HG03066 (cell line): ENCODE data around the gene CFAP100.
A peak's percentile ranks its signal among the peaks of the same experiment; 100 is the strongest.

Experiments
- ATAC-seq: cut with Tn5 transposase; IDR thresholded peaks from one replicate; pipeline ENCODE4 v1.9.1; 2021; ENCODE audit warnings: low read depth; ENCODE audit not compliant: unreplicated experiment

The CFAP100 gene

DNA sequence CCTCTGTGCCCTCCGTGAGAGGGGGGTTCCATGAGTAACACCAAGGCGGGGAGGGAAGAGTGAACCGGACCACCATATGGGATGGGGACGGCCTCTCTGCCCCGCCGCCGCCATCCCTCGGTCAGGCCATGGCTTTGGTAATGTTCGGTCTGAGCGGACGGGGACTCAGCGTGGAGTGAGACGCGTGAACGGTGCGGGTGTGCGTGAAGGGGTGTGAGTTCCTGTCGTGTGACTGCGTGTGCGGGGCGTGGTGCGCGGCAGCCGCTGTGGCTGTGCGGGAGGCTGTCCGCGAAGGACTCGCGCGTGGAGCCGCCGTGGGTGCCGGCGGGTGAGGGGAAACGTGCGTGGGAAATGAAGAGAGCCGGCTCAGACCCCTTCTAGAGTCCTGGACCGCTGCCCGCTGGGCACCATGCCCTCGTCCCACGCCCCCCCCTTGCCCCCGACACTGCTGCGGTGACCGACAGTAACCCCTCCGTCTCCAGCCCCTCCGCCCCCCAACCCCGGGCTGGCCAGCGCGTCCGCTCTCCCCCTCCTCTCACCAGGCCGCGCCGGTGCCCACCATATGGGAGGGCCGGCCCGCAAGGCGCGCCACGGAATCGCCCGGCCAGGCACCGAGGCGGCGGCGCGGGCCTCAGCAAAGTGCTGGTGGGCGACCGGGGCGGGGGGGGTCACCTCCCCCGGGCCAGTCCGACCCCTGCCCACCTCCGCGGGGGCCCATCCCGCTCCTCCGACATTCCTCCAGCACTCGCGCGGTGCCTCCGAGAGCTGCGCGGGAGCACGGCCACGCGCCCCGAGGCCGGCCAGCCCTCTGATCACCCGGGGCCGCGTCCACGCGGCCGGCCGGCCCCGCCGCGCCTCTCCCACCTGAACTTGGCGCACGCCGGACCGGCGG lies 38.1 kb upstream of the CFAP100 start:
- ATAC-seq = no peak

DNA sequence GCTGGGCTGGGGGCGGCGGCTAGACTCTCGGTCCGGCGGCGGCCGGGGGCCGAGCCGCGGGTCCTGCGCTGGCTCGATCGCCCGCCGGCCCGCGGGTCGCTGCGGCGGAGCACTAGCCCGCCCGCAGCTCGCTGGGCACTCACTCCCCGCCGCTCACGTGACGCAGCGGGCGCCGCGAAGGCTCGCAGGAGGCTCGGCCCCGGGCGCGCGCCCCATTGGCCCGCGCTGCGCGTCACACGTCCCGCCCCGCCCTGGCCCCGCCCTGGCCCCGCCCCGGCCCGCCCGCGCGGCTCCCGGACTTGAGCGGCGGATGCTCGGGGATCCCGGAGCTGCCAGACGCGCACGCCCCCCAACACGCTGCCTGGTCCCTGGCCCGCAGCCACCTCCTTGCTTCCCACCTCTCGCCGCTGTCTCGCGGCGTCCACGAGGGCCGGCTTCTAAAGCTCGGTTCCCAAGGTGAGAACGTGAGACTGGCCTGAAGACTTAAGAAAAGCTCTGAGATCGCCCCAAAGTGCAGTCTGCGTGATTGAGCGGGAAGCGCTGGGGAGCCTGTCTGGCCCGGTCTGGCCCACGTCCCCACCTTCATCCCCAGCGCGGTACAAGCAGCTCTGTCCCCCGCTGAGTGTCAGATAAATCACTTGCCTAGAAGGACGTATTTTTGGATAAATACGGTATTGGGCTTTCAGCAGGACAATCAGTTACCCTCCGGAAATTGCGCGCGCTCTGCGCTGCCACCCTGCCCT lies 37.2 kb upstream of the CFAP100 start, which contains the start of gene KLF15:
TSS of gene KLF15 (minus strand) at position 114 of the 743 bp plus-strand sequence. CDS start 4,486 bp downstream, outside the sequence.
- ATAC-seq = peak; percentile 82

DNA sequence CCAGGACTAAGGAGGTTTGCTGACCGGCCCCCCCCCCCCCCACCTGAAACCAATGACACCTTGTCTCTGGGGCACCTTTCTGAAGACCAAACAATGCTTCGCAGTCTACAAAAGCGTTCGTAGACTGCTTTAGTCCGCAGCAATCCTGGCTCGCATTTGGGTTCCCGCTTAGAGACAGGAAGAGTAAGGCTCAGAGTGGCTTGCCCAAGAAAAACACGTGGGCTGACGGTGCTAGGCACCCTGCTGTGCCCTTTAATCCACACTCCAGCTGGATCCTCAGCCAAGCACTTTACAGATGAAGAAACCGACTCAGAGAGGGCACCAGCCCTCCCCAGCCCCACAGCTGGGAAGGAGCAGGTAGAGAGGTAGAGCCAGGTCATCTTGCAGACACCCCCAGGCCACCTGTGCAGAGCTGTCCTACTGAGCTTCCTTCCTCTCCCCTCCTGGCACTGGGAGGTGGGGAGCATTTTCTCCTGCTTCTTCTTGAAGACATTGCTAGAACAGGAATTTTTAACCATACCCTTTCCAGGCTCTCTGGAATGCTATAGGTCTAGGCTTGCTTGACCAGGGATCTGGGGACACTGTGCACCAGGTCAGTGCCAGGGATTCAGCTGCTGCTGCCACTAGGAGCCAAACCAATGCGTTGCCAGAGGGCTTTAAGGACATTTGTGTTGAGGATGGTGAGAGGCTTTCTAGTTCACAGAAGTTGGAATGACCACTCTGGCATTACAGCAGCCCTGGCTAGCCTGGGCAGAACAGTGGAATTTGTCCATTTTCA lies 36.5 kb upstream of the CFAP100 start:
- ATAC-seq = no peak

DNA sequence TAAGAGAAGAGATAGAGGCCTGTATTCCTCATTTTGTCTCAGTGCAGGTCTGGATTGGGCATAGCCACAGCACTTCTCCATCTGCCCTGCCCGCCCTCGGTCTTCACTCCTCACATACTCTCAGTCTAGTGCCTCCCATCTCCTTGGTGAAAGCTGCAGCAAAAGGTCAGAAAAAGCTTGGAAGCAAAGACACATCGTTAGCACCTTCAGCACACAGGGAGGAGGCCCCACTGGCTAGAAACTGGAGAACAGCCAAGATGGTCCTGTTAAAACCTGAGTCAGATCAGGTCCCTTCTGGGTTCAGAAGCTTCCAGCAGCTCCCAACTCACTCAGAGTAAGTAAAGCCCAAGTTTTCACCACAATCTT lies 35.9 kb upstream of the CFAP100 start:
- ATAC-seq = no peak

DNA sequence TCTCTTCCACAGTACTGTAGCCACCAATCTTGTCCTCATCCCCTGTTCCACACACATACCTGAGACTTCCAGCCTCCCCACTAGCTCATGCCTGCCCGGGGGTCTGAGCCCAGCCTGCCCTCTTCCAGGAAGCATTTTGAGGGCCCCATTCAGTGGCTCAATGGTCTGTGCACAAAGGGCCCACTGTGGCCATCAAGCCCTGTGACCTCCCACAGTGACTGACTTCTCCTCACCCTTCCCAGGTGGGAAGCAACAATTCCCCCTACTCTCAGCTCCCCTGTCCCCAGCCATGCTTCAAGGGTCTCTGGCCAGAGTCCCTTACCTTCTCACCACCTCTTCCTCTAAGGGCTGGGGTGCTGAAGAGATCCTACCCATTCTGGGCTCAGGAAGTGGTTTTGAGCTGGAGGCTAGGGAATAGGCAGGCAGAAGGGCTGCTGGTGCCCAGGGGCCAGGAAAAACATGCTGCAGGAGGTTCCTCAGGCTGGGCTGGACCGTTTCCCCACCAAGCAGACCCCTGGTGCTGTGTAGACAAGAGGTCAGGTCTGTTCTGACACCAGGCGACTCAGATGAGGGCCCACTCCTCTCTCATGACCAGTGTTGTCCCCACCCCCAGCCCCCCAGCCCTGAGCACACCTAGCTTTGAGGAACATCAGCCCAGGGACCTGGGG lies 34.5 kb upstream of the CFAP100 start:
- ATAC-seq = no peak

DNA sequence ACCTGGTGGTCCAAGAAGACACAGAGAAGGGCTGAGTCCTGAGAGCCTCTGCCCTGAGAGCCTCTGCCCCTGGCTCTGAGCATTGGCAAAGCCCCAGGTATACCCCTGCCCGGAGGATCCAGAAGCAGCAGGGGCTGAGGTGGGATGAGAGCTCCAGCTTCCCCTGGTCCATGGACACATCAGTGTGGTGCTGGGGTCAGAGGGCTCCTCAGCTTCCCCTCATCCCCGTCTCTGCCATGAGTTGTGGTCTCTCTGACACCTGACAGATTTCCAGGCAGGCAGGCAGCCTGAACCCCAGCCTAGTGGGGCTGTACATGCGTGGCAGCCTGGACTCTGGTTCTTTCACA lies 34.0 kb upstream of the CFAP100 start:
- no peak for ATAC-seq

DNA sequence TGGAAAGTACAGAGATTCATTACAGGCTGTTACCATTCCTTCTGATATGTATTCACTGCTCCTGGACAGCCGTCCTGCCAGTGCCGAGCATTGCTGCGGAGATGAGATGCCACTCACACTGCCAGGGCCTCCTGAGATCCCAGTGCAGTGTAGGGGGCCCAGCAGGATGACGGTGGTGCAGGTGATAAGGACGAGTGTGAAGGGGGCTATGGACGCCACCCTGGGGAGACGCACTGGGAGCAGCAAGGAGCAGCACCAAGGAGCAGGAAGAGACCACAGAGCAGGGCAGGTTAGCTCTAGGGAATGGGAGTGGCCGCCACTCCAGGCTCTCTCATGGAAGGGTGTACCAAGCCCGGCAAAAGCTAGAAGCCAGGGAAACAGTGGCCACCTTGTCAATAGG lies 33.5 kb upstream of the CFAP100 start:
- no peak for ATAC-seq

DNA sequence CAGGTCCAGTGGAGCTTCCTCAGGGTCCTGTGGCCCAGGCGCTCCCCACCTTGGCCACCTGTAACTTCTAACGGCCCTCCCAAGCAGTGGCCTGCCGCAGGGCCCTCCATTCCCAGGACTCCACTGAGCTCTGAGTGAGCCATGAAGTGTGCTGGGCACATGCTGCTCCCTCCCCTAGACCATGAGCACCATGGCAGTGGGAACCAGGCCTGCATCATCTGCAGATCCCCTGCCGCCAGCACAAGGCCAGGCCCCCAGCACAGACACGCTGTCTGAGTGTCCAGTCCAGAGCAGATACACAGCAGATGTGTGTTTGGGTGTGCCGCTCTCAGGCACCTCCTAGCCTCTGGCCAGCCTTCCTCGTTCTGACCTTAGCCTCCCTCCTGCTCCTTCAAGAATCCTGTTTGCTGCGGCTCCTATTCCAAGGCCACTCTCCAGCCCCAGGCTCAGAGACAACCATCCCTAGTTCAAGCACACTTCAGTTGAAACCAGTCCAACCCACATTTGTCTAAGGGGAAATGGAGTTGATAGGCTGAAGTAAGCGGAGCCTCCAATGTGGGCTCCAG lies 30.5 kb upstream of the CFAP100 start:
- no peak for ATAC-seq

DNA sequence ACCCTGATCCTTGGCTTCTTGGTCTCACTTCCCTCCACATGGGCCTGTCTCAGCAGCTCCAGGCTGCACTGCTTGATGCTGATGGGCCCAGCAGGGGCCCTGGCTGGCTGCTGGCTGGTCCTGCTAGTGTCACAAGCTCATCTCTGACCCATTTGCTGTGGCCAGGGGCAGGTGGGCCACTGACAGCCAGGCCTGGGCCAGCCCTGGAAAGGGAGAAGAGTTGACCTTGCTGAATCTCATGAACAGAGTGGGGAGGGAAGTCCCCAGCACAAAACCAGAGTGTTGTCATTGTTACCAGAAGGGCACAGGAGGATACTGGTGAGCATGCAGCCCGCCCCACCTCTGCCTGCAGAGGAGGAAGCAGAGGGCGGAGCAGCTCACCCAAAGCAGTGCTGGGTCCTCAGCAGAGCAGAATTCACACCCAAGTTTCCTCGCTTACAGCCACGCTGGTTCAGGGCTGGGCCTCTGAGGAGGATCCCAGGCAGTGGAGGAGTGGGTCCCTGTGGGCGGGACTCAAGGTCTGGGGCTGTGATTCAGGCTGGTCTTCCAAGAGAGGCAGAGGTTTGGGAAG lies 29.9 kb upstream of the CFAP100 start:
- no peak for ATAC-seq

DNA sequence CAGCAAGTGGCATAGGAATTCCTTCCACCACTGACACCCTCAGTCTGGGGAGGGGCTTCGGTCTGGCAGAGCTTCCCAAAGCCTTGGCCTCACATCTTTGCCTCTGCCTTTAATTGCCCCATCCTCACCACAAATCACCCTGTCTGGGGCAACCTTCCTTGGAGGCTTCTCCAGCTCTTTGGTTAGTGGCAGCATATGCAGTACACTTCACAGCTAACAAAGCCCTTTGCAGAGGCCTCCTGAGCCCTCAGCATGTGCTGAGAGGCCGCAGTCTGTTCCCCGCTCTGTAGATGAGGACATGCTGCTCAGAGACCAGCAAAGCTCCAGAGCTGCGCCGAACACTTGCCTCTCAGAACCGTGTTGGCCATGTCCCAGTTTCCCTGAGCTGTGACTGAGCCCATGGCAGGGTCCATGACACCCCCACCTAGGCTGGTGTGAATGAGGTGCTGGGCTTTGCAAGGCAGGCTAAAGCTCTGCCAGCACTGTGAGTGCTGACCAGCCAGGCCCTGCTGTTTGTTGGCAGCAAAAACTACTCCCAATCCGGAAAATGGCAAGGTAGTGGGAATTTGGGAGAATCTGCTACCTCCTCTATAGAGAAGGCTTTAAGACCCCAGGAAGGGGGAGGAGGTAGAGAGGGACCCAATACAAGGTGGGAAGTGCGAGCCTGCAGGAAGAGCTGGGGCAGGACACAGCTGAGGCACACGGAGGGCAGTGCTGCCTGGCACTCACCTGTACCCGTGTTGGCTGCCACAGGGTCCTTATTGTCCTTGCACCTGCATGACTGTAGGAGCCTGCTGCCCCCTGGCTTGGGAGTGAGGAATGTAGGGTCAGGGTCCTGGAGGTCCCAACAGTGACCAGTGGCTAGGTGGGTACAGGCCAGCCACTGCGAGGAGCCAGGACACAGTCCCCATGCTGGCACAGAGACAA lies 29.1 kb upstream of the CFAP100 start:
- no peak for ATAC-seq

DNA sequence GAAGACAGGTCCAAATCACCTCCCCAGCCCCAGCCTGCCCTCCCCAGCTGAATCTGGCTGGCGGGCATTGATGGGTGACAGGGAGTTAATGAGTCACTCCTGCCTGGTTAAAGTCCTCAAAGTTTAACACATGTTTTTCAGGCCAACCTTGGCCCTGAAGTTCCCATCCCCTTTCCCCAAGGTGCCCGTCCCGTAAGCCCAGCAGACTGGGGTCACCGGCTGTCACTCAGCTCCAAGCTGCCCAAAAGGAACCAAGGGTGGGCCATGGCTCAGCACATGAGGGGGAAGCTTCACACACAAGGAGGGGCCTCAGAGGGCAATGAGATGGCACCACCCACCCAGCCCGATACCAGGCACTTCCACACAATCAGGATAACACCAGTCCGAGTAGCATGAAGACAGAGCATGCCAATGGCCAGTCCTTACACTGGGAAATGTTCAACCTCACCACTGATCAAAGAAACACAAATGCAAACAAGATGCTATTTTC lies 27.3 kb upstream of the CFAP100 start:
- no peak for ATAC-seq

DNA sequence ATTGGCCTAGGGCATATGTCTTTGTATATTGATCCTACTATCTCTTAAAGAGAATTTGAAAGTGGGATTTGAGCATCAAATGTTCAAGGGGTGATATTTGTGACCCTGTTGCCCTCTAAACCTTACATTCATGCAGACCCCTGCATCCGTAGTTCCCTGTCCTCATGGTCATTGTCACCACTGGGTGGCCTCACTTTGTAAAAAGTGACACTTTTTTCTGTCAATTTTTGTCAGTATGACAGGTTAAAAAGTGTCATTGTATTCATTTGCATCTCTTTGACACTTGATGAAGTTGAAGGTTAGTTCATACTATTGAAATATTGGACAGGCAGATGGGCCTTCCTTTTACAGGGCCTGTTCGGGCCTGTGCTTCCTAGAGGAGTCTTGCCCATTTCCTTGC lies 25.2 kb upstream of the CFAP100 start:
- ATAC-seq = no peak

DNA sequence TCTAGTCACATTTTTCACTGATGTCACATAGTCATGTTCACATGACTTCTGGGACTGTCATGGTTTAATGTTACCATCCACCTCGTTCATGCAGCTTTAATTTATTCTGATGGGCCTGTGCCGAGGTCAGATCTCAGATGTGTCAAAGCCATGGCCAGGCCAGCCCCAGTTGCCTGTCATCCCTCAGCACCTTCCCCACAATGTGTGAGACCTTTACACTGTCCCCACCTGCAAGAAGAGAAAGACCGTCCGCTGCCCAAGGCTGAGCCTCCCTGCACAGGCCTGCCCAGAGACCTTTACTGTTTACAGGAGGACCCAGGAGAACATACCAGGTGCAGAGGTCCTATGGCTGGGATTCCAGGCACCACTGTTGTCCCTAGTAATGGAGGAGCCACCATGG lies 24.7 kb upstream of the CFAP100 start:
- no peak for ATAC-seq

DNA sequence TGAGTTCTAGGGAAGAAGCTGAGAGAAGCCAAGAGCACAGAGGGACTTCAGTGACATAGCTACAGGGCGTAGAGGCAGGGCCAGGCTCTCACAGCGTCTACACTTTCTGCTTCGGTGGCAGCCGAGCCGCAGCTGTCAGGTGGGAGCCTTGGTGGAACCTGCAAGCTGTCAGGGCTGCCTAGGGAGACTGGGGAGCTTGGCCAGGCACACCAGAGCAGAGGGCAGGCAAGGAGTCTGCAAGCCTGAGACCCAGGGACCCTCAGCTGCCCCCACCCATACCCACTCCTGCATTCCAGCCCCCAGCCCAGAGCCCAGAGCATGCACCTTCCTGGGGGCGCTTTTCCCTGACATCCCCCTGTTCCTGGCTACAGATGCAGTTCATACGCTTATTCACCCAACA lies 24.1 kb upstream of the CFAP100 start:
- no peak for ATAC-seq

DNA sequence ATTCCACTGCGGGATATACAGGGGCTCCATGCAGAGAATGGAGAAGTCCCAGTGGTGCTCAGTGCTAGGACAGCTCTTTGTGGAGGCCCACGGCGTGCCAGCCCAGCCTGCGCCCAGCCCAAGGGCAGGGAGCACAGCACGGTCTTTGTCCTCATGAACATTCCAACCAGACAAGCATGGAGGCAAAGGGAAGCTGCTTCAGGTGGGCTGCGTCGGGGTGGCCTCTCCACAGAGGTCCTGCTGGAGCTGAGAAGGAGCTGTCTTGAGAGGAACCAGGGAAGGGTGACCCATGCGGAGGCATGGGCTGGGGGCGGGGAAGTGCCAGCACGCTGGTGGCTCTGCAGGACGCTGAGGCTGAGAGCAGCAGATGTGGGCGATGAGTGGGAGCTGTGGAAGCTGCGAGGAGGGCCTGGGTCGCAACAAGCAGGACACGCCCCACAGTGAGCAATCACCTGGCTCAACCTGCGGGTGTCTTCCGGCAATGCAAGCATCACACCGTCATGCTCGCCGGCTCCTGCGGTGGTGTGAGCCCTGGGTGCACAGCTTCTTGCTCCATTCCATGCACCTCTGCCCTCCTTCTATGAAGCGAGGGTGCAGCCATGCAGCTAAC lies 23.5 kb upstream of the CFAP100 start:
- ATAC-seq = no peak

DNA sequence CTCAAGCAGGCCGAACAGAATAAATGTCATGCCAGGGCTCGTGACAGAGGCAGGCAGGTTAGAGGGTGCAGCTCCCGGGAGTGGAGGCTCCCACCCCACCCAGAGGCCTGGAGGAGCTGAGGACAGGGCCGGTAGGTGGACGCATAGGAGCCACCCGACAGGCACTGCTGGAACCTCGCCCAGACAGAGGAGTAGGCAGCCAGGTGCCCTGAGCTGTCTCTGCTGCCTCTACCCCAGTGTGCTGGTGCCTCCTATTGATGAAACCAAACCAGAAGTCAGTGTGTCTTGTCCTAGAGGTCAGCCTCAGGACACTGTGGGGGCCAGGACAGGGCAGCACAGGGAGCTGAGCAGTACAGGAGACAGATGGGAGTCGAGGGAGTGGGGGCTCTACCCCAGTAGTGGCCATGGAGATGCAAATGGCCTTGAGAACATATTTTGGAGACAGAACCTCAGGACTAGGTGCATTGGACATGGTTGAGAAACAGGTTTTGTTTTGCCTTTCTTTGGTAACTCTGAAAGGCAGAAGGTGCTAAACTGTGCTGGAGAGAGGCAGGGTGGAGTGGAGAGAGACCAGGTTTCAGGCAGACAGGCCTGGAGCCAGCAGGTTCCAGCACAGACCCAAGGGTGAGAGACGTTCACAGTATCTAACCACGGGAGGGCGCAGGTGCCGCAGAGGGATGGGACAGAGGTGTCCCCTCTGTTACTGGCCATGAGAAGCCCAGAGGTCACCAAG lies 22.1 kb upstream of the CFAP100 start:
- no peak for ATAC-seq

DNA sequence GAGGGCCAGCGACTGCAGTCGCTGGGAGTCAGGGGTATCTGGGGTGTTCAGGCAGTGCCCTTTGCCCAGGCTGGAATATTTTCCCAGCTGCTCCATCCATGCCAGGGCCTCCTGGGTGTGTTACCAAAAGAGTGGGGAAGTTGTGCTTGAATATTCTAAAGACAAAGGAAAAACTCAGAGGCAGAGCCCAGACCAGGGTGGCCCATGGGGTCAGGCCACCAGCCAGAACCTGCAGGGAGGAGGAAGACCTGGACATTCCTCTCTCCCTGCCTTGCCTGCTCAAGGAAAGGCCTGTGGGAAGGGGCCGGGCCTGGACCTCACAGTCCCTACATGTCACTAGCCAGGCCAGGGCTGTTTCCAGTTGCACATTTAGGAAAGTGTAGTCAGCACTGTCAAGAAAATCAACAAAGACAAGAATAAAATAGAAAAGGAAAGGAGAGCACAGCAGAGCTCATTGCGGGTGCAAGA lies 21.5 kb upstream of the CFAP100 start:
- no peak for ATAC-seq
